ENCODE measurements around the gene MAP3K2.
"Not testable (repeated sequence)": the region's sequence is repeated elsewhere in the genome, so short reads cannot be mapped to it uniquely, and the experiment has no call there.

Gene MAP3K2

GRCh38 chr2:127355407-127356008 is 32.3 kb downstream of the MAP3K2 start:
- Histone ChIP-seq H3K4me1 (ENCODE audit: insufficient read depth, low read length) (peaks cover 17% of the 10 kb centered on the region; the same call in 1 of the 2 replicates), H3K9me3 (ENCODE audit: insufficient read depth, low read depth, low read length) (no peaks in the 10 kb centered on the region), H3K4me3 (ENCODE audit: low read length) (no peak overlapping the region), H3K9ac (ENCODE audit: low read depth, low read length) (no peak overlapping the region), H3K27me3 (ENCODE audit: insufficient read depth, low read length) (no peaks in the 10 kb centered on the region), H3K27ac (ENCODE audit: low read length) (no peak overlapping the region), H3K36me3 (ENCODE audit: insufficient read depth, low read depth, low read length) (no peaks in the 10 kb centered on the region)

- not testable (repeated sequence) for H3K27me3 ChIP-seq (ENCODE audit: insufficient read depth, low read length); H3K36me3 ChIP-seq (ENCODE audit: insufficient read depth, low read depth, low read length); H3K27ac ChIP-seq (ENCODE audit: low read length); H3K9ac ChIP-seq (ENCODE audit: low read depth, low read length); H3K9me3 ChIP-seq (ENCODE audit: insufficient read depth, low read depth, low read length); H3K4me1 ChIP-seq (ENCODE audit: insufficient read depth, low read length); H3K4me3 ChIP-seq (ENCODE audit: low read length)
Measured at GRCh38 chr2:127353873-127354676, 33.7 kb downstream of the MAP3K2 start.

- H3K9ac ChIP-seq (ENCODE audit: low read depth, low read length); H3K4me1 ChIP-seq (ENCODE audit: insufficient read depth, low read length); H3K9me3 ChIP-seq (ENCODE audit: insufficient read depth, low read depth, low read length); H3K27me3 ChIP-seq (ENCODE audit: insufficient read depth, low read length); H3K4me3 ChIP-seq (ENCODE audit: low read length); H3K27ac ChIP-seq (ENCODE audit: low read length); H3K36me3 ChIP-seq (ENCODE audit: insufficient read depth, low read depth, low read length): not testable (repeated sequence)
Measured at GRCh38 chr2:127353223-127353622, 34.6 kb downstream of the MAP3K2 start.

- H3K4me1 ChIP-seq (ENCODE audit: insufficient read depth, low read length) = no peaks in the 10 kb centered on the region
- no peaks in the 10 kb centered on the region for H3K9me3 ChIP-seq (ENCODE audit: insufficient read depth, low read depth, low read length)
- H3K27me3 ChIP-seq (ENCODE audit: insufficient read depth, low read length) = no peaks in the 10 kb centered on the region
- H3K36me3 ChIP-seq (ENCODE audit: insufficient read depth, low read depth, low read length) = no peaks in the 10 kb centered on the region
- no peak overlapping the region for H3K4me3 ChIP-seq (ENCODE audit: low read length)
- H3K9ac ChIP-seq (ENCODE audit: low read depth, low read length) = no peak overlapping the region
- H3K27ac ChIP-seq (ENCODE audit: low read length) = no peak overlapping the region
Measured at GRCh38 chr2:127351603-127352002, 36.2 kb downstream of the MAP3K2 start.

- Histone ChIP-seq H3K4me3 (ENCODE audit: low read length) (no peak overlapping the region), H3K9ac (ENCODE audit: low read depth, low read length) (no peak overlapping the region), H3K4me1 (ENCODE audit: insufficient read depth, low read length) (no peaks in the 10 kb centered on the region)
Measured at GRCh38 chr2:127348426-127349000, 39.3 kb downstream of the MAP3K2 start.

GRCh38 chr2:127347734-127348392 is 39.9 kb downstream of the MAP3K2 start:
- no peak overlapping the region for H3K27ac ChIP-seq (ENCODE audit: low read length)
- H3K9ac ChIP-seq (ENCODE audit: low read depth, low read length) = no peak overlapping the region
- H3K36me3 ChIP-seq (ENCODE audit: insufficient read depth, low read depth, low read length) = no peaks in the 10 kb centered on the region
- H3K4me1 ChIP-seq (ENCODE audit: insufficient read depth, low read length) = no peaks in the 10 kb centered on the region
- H3K9me3 ChIP-seq (ENCODE audit: insufficient read depth, low read depth, low read length) = no peaks in the 10 kb centered on the region
- H3K4me3 ChIP-seq (ENCODE audit: low read length) = no peak overlapping the region
- H3K27me3 ChIP-seq (ENCODE audit: insufficient read depth, low read length) = no peaks in the 10 kb centered on the region

More at GRCh38 chr2:127348426-127349000, 39.3 kb downstream of the MAP3K2 start:
- H3K9me3 ChIP-seq (ENCODE audit: insufficient read depth, low read depth, low read length) = no peaks in the 10 kb centered on the region
- H3K27ac ChIP-seq (ENCODE audit: low read length) = no peak overlapping the region
- no peaks in the 10 kb centered on the region for H3K27me3 ChIP-seq (ENCODE audit: insufficient read depth, low read length)
- no peaks in the 10 kb centered on the region for H3K36me3 ChIP-seq (ENCODE audit: insufficient read depth, low read depth, low read length)

GRCh38 chr2:127347015-127347414 is 40.8 kb downstream of the MAP3K2 start:
- Histone ChIP-seq H3K36me3 (ENCODE audit: insufficient read depth, low read depth, low read length) (no peaks in the 10 kb centered on the region), H3K4me1 (ENCODE audit: insufficient read depth, low read length) (no peaks in the 10 kb centered on the region), H3K27ac (ENCODE audit: low read length) (no peak overlapping the region), H3K4me3 (ENCODE audit: low read length) (no peak overlapping the region), H3K9me3 (ENCODE audit: insufficient read depth, low read depth, low read length) (no peaks in the 10 kb centered on the region), H3K27me3 (ENCODE audit: insufficient read depth, low read length) (no peaks in the 10 kb centered on the region), H3K9ac (ENCODE audit: low read depth, low read length) (no peak overlapping the region)

- no peak overlapping the region for H3K4me3 ChIP-seq (ENCODE audit: low read length)
- no peak overlapping the region for H3K27ac ChIP-seq (ENCODE audit: low read length)
- no peaks in the 10 kb centered on the region for H3K4me1 ChIP-seq (ENCODE audit: insufficient read depth, low read length)
- peaks cover 8% of the 10 kb centered on the region for H3K36me3 ChIP-seq (ENCODE audit: insufficient read depth, low read depth, low read length)
- H3K9ac ChIP-seq (ENCODE audit: low read depth, low read length) = no peak overlapping the region
- no peaks in the 10 kb centered on the region for H3K27me3 ChIP-seq (ENCODE audit: insufficient read depth, low read length)
- H3K9me3 ChIP-seq (ENCODE audit: insufficient read depth, low read depth, low read length) = no peaks in the 10 kb centered on the region
Measured at GRCh38 chr2:127343277-127343676, 44.5 kb downstream of the MAP3K2 start.

- H3K27ac ChIP-seq (ENCODE audit: low read length) = no peak overlapping the region
- H3K4me3 ChIP-seq (ENCODE audit: low read length) = no peak overlapping the region
- H3K36me3 ChIP-seq (ENCODE audit: insufficient read depth, low read depth, low read length) = peaks cover 17% of the 10 kb centered on the region
- H3K9me3 ChIP-seq (ENCODE audit: insufficient read depth, low read depth, low read length) = no peaks in the 10 kb centered on the region
- no peak overlapping the region for H3K9ac ChIP-seq (ENCODE audit: low read depth, low read length)
- H3K27me3 ChIP-seq (ENCODE audit: insufficient read depth, low read length) = no peaks in the 10 kb centered on the region
- no peaks in the 10 kb centered on the region for H3K4me1 ChIP-seq (ENCODE audit: insufficient read depth, low read length)
Measured at GRCh38 chr2:127342101-127342500, 45.7 kb downstream of the MAP3K2 start.

GRCh38 chr2:127332335-127332734 is 55.4 kb downstream of the MAP3K2 start:
- no peaks in the 10 kb centered on the region for H3K9me3 ChIP-seq (ENCODE audit: insufficient read depth, low read depth, low read length)
- no peak overlapping the region for H3K9ac ChIP-seq (ENCODE audit: low read depth, low read length)
- H3K4me3 ChIP-seq (ENCODE audit: low read length) = no peak overlapping the region
- no peaks in the 10 kb centered on the region for H3K27me3 ChIP-seq (ENCODE audit: insufficient read depth, low read length)
- H3K27ac ChIP-seq (ENCODE audit: low read length) = no peak overlapping the region
- no peaks in the 10 kb centered on the region for H3K4me1 ChIP-seq (ENCODE audit: insufficient read depth, low read length)
- peaks cover 11% of the 10 kb centered on the region; the same call in 1 of the 2 replicates for H3K36me3 ChIP-seq (ENCODE audit: insufficient read depth, low read depth, low read length)

GRCh38 chr2:127330753-127331152 is 57.0 kb downstream of the MAP3K2 start:
- Histone ChIP-seq H3K4me3 (ENCODE audit: low read length) (no peak overlapping the region), H3K27me3 (ENCODE audit: insufficient read depth, low read length) (no peaks in the 10 kb centered on the region), H3K4me1 (ENCODE audit: insufficient read depth, low read length) (no peaks in the 10 kb centered on the region), H3K27ac (ENCODE audit: low read length) (no peak overlapping the region), H3K9ac (ENCODE audit: low read depth, low read length) (no peak overlapping the region), H3K9me3 (ENCODE audit: insufficient read depth, low read depth, low read length) (no peaks in the 10 kb centered on the region), H3K36me3 (ENCODE audit: insufficient read depth, low read depth, low read length) (peaks cover 10% of the 10 kb centered on the region; the same call in 1 of the 2 replicates)

All from iPS-20b (cell line).